Measurements from ENCODE around the gene CRISPLD2. TPM values are rescaled to one million over a fixed set of nuclear protein-coding genes. Genes with fewer than 3 reads are reported as not detected.
A peak's percentile ranks its signal among the peaks of the same experiment; 100 is the strongest.

Gene CRISPLD2
- total and polyA plus RNA-seq, 9 of the 15 experiments (the other 6 are each of a cell fraction or from before 2014, with no cell fraction given): 0.03 to 0.24 (median 0.04) TPM; not detected in 4

DNA sequence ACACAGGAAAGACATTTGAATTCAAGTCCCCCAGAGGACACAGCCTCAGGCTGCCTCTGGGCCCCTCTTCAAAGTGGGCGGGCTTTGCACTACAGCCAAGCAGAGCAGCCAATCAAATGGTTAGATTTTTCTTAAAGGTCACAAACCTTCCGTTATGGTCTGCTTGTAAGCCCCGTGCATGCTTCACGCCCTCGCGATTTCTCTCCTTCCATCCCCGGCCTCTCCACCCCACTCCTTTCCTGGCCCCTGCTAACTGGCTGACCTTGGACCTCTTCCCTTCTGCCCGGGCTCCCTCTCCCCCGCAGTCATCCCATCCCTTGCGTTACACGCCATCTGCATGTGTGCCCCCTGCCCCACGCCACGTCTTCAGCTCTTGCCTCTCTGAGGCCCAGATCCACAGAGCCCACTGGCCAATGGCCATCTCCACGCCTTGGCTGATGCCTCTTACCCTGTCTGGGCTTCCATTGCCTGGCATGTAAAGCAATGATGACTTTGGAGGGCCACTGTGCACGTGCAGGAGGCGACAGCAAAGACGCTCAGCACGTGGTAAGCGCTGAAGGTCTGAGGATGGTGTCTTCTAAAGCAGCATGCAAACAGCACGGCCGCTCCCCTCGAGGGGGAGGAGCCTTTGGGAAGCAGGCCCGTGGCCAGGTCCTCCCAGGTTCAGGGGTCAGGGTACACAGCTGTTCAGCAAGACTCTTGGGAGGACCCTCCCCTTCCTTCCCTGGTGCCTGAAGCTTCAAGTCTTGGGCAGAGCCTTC is 104.7 kb downstream of the CRISPLD2 start (continued):
- TF ChIP-seq, protein P1, sequence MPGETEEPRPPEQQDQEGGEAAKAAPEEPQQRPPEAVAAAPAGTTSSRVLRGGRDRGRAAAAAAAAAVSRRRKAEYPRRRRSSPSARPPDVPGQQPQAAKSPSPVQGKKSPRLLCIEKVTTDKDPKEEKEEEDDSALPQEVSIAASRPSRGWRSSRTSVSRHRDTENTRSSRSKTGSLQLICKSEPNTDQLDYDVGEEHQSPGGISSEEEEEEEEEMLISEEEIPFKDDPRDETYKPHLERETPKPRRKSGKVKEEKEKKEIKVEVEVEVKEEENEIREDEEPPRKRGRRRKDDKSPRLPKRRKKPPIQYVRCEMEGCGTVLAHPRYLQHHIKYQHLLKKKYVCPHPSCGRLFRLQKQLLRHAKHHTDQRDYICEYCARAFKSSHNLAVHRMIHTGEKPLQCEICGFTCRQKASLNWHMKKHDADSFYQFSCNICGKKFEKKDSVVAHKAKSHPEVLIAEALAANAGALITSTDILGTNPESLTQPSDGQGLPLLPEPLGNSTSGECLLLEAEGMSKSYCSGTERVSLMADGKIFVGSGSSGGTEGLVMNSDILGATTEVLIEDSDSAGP (CRISPR knock-in tag; IDR thresholded peaks at IDR 0.05): no peak; the same call in 1 of the 2 replicates
- TF ChIP-seq POLR2B (IDR thresholded peaks at IDR 0.05; ENCODE audit: low read depth, partially characterized antibody) (no peak), ZFP36 (IDR thresholded peaks at IDR 0.05; ENCODE audit: low read depth, low read length, partially characterized antibody) (no peak), HLTF (IDR thresholded peaks at IDR 0.05) (no peak), NR2C1 (IDR thresholded peaks at IDR 0.05) (peak; percentile 72), NR2C1 (tag; IDR thresholded peaks at IDR 0.05) (no peak; the same call in none of the 2 replicates), TGIF2 (CRISPR knock-in tag; IDR thresholded peaks at IDR 0.05) (no peak), SRSF9 (IDR thresholded peaks at IDR 0.05; ENCODE audit: borderline replicate concordance, low read depth, low read length) (no peak), CBX3 (IDR thresholded peaks at IDR 0.05; ENCODE audit: borderline replicate concordance in 1 of 2, low read length in 2 of 2) (peak in 1 of 2 experiments; percentile 25; a peak in 1 of 3 replicates), EGR1 (conservative IDR thresholded peaks at IDR 0.05) (no peak), SREBF1 (IDR thresholded peaks at IDR 0.05; ENCODE audit: borderline replicate concordance, low read depth, low read length) (no peak), IRF2 (CRISPR knock-in tag; IDR thresholded peaks at IDR 0.05) (0 out of 2 replicates have a peak, but pooled peaks have one; percentile 10), CXXC5 (CRISPR knock-in tag; IDR thresholded peaks at IDR 0.05) (peak; percentile 33; the same call in 1 of the 2 replicates), HNRNPL (IDR thresholded peaks at IDR 0.05; ENCODE audit: low read depth, low read length) (no peak)
- TF ChIP-seq, protein P2, sequence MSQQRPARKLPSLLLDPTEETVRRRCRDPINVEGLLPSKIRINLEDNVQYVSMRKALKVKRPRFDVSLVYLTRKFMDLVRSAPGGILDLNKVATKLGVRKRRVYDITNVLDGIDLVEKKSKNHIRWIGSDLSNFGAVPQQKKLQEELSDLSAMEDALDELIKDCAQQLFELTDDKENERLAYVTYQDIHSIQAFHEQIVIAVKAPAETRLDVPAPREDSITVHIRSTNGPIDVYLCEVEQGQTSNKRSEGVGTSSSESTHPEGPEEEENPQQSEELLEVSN (IDR thresholded peaks at IDR 0.05; ENCODE audit: borderline replicate concordance in 1 of 2, extremely low read depth in 1 of 2, insufficient read depth in 1 of 2, insufficient read length in 1 of 2, low read depth in 1 of 2, low read length in 1 of 2, poor library complexity in 1 of 2, severe bottlenecking in 1 of 2): peak; percentile 52 to 78
- TF ChIP-seq, protein P3, sequence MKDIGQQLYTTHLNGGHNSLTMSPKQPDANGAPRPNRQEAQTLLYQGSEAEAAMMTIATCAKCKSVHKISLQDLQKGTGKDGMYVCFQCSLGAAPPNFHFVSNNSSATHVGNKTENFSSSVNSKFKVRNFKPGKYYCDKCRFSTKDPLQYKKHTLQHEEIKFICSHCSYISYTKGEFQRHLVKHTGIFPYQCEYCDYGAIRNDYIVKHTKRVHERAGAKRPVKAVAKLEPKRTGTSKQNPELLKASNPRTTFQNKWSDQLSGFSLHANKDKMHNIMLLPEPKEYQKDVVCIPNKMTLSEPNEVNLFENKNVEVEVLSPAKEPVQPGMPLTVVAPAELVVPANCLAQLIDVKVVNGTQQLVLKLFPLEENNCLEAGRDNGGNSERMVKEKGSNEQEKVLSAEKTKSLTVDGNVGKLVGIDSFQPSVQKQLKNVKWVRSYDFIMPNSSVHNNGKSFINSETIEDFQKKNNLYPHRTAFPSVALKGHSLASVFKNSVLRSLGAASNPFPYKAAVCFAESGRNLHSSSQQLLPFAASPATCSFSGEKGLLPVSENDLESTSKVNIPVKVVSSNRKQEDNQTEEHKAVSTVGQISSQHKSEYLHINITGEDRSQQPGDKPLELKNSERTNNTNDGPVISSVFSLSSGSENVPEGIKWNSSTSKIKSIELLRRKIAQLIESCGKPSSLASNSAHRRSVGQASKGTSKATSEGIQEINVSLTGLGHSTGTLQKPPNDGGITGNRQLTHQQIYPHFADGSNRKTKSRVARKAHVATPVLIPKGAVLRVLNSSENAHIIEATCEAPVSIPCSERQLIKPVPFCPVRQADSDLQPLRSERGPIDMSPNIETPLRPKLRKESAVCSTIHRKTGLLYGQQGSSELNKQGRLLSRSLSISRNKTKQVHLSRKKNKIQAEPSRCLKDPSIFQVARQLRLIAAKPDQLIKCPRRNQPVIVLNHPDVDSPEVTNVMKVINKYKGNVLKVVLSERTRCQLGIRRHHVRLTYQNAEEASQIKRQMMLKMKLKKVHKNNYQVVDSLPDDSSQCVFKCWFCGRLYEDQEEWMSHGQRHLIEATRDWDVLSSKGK (CRISPR knock-in tag; IDR thresholded peaks at IDR 0.05): no peak
- TF ChIP-seq, protein P4, sequence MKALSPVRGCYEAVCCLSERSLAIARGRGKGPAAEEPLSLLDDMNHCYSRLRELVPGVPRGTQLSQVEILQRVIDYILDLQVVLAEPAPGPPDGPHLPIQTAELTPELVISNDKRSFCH (CRISPR knock-in tag; IDR thresholded peaks at IDR 0.05): no peak
- TF ChIP-seq, protein P4 (tag; IDR thresholded peaks at IDR 0.05): peak; percentile 67; the same call in 1 of the 2 replicates
- TF ChIP-seq, protein P5, sequence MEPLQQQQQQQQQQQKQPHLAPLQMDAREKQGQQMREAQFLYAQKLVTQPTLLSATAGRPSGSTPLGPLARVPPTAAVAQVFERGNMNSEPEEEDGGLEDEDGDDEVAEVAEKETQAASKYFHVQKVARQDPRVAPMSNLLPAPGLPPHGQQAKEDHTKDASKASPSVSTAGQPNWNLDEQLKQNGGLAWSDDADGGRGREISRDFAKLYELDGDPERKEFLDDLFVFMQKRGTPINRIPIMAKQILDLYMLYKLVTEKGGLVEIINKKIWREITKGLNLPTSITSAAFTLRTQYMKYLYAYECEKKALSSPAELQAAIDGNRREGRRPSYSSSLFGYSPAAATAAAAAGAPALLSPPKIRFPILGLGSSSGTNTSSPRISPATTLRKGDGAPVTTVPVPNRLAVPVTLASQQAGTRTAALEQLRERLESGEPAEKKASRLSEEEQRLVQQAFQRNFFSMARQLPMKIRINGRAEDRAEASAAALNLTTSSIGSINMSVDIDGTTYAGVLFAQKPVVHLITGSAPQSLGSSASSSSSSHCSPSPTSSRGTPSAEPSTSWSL (CRISPR knock-in tag; IDR thresholded peaks at IDR 0.05; ENCODE audit: borderline replicate concordance): no peak
